D721Med (cell line): ENCODE measurements around the gene ZNF708.
"Not testable (repeated sequence)": the region's sequence is repeated elsewhere in the genome, so short reads cannot be mapped to it uniquely, and the experiment has no call there.

Experiments used
- DNase-seq: peaks from one replicate; pipeline ENCODE4 v3.0.0; 2011; ENCODE audit warnings: low spot score; ENCODE audit not compliant: insufficient read length
- FAIRE-seq: peaks from 2 replicates; lab custom pipeline; 2011; peaks lifted over from hg19 to GRCh38; lab: Jason Lieb, UNC
- TF ChIP-seq, protein P1 (sequence below): IDR thresholded peaks from 2 replicates; pipeline ENCODE4 v1.5.1; 2012; ENCODE audit warnings: mild to moderate bottlenecking, control low read depth; ENCODE audit not compliant: insufficient read depth; ENCODE audit errors: missing control alignments

Gene ZNF708

DNA sequence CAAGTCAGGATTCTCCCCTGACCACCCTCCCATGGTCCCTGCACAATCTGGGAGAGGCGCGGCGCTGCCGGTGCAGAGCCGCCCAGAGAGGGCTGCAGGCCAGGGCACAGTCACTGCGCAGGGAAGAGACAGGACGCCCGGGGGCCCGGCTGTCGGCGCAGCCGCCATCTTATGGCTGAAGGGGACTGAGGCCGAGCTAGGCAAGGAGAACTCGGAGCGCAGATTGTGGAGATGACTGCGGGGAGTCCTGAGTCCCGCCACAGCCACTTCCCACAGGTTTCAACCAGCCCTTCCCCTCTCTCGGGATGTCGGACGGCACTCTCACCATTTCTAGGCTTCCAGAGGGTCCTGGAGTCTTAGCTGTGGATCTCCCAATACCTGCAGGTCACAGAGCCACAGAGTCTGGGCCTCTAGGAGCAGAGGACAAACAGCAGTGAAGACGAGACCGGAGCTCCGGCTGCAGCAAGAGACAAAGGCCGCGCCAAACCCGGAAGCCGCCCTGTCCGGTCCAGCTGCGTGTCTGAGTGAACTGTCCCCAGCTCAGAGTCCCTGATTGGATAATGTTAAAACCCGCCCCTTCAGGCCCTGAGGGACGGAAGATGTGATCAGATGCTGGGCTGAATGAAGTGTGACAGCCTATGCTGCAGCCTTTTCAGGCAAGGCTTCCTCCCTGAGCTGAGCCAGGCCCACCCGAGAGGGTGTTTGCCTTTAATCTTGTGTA lies at the start of gene ZNF708:
TSS of gene ZNF708 (minus strand) at position 526 of the 721 bp plus-strand sequence. CDS start at position 328, 198 bp downstream.
- TF ChIP-seq, protein P1, sequence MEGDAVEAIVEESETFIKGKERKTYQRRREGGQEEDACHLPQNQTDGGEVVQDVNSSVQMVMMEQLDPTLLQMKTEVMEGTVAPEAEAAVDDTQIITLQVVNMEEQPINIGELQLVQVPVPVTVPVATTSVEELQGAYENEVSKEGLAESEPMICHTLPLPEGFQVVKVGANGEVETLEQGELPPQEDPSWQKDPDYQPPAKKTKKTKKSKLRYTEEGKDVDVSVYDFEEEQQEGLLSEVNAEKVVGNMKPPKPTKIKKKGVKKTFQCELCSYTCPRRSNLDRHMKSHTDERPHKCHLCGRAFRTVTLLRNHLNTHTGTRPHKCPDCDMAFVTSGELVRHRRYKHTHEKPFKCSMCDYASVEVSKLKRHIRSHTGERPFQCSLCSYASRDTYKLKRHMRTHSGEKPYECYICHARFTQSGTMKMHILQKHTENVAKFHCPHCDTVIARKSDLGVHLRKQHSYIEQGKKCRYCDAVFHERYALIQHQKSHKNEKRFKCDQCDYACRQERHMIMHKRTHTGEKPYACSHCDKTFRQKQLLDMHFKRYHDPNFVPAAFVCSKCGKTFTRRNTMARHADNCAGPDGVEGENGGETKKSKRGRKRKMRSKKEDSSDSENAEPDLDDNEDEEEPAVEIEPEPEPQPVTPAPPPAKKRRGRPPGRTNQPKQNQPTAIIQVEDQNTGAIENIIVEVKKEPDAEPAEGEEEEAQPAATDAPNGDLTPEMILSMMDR, result no peak
- DNase-seq (peak; percentile 61), FAIRE-seq (no peak)

DNA sequence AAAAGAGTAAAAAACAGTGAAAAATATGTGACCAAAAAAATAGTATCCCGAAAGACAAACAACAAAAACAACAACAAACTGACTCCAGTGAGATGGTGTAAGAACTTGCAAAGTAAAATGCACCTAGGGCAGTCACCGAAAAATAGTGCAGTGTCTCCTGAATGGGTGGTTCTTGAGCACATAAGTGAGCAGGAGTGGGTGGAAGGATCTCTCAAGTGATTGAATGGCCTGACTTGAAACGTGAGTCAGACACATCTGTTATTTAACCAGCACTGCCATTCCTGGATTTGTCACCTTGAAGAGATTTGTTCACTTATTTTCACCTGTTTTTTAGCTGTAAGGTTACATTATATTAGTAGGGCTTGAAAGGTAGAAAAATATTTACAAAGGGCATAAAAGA lies 33.1 kb upstream of the ZNF708 start:
- FAIRE-seq, result no peak
- TF ChIP-seq, protein P1, result no peak
- no peak for DNase-seq

DNA sequence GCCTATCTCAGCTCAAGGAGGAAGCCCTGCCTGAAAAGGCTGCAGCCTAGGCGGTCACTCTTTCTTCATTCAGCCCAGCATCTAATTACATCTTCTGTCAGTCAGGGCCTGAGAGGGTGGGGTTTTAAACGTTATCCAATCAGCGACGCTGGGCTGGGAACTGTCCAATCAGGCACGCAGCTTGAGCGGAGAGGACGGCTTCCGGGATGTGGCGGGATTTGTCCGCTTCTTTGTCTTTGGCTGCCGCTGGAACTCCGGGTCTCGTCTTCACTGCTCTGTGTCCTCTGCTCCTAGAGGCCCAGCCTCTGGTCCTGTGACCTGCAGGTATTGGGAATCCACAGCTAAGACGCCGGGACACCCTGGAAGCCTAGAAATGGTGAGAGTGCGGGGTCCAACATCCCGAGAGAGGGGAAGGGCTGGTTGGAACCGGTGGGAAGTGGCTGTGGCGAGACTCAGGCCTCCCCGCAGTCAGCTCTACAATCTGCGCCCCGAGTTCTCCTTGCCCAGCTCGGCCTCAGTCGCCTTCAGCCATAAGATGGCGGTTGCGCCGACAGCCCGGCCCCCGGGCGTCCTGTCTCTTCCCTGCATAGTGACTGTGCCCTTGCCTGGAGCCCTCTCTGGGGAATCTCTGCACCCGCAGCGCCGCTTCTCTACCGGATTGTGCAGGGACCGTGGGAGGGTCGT lies 29.7 kb upstream of the ZNF708 start, which contains the start of gene ZNF738:
TSS of gene ZNF738 (plus strand) at position 233 of the 684 bp plus-strand sequence. CDS start at position 374, 141 bp downstream.
- FAIRE-seq (peak; percentile 86), DNase-seq (peak; percentile 86)
- TF ChIP-seq, protein P1, result no peak

DNA sequence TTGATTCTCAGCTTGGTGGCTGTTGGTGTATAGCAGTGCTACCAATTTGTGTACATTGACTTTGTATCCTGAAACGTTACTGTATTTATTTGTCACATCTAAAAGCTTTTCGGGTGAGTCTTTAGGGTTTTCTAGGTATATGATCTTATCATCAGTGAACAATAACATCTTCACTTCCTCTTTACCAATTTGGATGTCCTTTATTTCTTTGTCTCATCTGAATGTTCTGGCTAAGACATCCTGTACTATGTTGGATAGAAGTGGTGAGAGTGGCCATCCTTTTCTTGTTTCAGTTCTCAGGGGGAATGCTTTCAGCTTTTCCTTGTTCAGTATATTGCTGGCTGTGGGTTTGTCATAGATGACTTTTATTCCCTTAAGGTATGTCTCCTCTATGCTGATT lies 23.6 kb upstream of the ZNF708 start:
- no peak for DNase-seq
- FAIRE-seq, result no peak
- TF ChIP-seq, protein P1, result no peak

GRCh38 chr19:21344841-21345240 lies 15.6 kb upstream of the ZNF708 start:
- DNase-seq, FAIRE-seq: not testable (repeated sequence)

- TF ChIP-seq, protein P1, result no peak
- DNase-seq (no peak), FAIRE-seq (no peak)
These were observed 6.5 kb upstream of the ZNF708 start for GRCh38 chr19:21335721-21336120.

DNA sequence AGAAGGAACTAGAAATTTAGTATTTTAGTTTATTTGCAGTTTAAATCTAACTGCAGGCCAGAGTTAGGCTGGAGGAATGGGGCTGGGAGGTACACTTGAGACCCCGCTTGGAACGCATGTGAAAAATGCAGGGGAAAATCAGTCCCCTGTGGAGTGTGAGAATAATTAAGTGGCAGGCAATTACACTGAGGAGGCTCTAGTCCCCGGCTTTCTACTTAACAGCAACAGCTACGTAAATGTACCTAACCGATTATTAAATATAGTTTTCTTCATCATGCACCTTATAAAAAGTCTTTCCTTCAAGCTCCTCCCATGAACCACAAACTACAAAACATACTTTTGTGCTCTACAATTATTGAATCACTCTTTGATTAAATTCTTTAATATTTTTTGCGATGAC lies 804 bp downstream of the ZNF708 start:
- FAIRE-seq, result no peak
- DNase-seq, result no peak
- TF ChIP-seq, protein P1, result no peak
